ENCODE measurements around the gene C16orf86.

Gene C16orf86

DNA sequence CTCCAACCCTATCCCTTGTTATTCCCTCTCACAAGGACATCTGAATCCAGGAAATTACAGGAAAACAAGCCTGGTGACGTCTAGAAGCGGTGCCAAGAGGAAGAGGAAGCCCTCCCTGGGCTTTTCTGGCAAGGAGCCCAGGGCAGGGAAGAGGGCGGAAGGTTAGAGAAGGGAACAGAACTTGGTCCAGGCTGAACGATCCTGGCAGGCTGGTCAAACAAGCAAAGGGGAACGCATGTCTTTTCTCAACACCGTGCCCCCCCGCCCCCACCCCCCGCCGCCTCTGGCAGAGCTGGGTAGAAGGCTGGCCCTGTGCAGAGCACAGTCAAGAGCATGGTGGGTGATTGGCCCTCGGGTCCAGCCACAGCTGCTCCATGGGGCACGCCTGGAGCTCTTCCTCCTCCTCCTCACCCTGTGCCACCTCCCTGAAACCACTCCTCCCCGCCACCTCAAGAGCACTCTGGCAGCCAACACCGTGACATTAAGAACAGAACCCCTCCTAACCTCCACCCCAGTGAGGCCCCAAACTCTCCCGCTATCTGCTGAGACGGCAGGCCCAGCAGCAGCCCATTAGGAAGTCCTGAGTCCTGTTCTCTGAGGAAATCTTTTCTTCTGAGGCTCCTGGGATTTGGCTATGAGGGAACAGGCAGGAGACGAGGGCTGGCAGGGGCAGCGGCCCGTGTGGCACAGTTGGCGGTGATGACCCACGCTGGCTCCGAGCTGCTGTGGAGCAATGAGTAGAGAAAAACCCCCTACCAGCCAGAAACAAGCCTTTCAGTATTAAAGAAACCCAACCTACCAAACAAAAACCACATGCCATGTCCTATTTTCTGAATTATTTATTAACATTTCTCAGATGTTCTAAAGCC lies 7.3 kb downstream of the C16orf86 start:
- Histone ChIP-seq H3K9me3 (replicated peaks; ENCODE audit: insufficient read depth, low read length) (no peaks in the 10 kb centered on the region), H3K79me2 (ENCODE audit: low read length) (no peaks in the 10 kb centered on the region), H2AFZ (ENCODE audit: low read length) (no peak overlapping the region), H3K9ac (ENCODE audit: low read length) (no peak overlapping the region), H3K27ac (ENCODE audit: low read length) (no peak overlapping the region), H3K9me2 (replicated peaks; ENCODE audit: insufficient read depth, low read length) (no peaks in the 10 kb centered on the region), H3K4me3 (ENCODE audit: low read length) (no peak overlapping the region), H3K4me2 (ENCODE audit: low read depth, low read length) (no peak overlapping the region), H3K36me3 (replicated peaks; ENCODE audit: insufficient read depth, low read length) (no peaks in the 10 kb centered on the region), H3F3A (ENCODE audit: insufficient read depth, low read length) (no peaks in the 10 kb centered on the region), H4K20me1 (ENCODE audit: insufficient read depth, low read length) (no peaks in the 10 kb centered on the region), H3K27me3 (replicated peaks; ENCODE audit: insufficient read depth, low read length) (no peaks in the 10 kb centered on the region), H3K4me1 (ENCODE audit: low read length) (no peaks in the 10 kb centered on the region)
- no peak for TF ChIP-seq EZH2phosphoT487 (IDR thresholded peaks at IDR 0.05; ENCODE audit: low read length)
- TF ChIP-seq EZH2 (optimal IDR thresholded peaks at IDR 0.05; ENCODE audit: low read depth, low read length), result no peak
- TF ChIP-seq, protein P1, sequence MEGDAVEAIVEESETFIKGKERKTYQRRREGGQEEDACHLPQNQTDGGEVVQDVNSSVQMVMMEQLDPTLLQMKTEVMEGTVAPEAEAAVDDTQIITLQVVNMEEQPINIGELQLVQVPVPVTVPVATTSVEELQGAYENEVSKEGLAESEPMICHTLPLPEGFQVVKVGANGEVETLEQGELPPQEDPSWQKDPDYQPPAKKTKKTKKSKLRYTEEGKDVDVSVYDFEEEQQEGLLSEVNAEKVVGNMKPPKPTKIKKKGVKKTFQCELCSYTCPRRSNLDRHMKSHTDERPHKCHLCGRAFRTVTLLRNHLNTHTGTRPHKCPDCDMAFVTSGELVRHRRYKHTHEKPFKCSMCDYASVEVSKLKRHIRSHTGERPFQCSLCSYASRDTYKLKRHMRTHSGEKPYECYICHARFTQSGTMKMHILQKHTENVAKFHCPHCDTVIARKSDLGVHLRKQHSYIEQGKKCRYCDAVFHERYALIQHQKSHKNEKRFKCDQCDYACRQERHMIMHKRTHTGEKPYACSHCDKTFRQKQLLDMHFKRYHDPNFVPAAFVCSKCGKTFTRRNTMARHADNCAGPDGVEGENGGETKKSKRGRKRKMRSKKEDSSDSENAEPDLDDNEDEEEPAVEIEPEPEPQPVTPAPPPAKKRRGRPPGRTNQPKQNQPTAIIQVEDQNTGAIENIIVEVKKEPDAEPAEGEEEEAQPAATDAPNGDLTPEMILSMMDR (IDR thresholded peaks at IDR 0.05; ENCODE audit: low read length), result no peak
- no peak for DNase-seq

DNA sequence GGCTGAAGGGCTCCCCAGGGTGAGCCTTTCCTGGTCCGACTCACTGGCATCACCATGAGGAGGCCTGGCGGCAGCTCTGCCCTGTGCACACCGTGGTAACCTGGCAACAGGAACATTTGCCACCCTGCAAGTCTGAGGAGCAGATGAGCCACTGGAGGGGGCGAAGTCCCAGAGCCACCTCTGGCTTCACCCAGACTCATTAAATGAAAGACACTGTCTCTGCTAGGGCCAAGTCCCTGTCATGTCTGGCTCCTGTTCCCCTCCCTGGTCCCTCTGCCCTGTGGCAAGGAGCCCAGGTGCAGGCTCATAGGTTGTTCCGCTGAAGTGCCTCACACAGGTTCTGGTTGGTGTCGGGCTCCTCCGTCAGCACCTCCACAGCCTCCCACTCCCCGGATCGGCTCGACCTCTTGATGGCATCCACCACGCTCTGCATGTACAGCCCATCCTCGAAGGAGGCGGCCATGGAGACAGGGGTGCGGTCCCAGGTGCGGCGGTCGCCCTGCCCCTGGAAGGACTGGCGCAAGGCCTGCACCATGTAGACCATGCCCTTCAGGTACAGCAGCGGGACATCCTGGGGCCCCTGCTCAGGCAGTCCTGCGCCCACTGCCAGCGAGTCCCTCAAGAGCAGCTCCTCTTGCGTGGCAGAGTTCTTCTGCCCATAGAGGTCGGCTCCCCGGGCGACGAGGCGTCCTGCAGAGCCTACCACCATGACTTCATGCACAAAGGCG lies 8.4 kb downstream of the C16orf86 start:
- Histone ChIP-seq H3K9me2 (replicated peaks; ENCODE audit: insufficient read depth, low read length) (no peaks in the 10 kb centered on the region), H3K36me3 (replicated peaks; ENCODE audit: insufficient read depth, low read length) (no peaks in the 10 kb centered on the region), H3K9ac (ENCODE audit: low read length) (no peak overlapping the region), H4K20me1 (ENCODE audit: insufficient read depth, low read length) (no peaks in the 10 kb centered on the region), H3K27me3 (replicated peaks; ENCODE audit: insufficient read depth, low read length) (no peaks in the 10 kb centered on the region), H3K27ac (ENCODE audit: low read length) (no peak overlapping the region), H2AFZ (ENCODE audit: low read length) (no peak overlapping the region), H3K4me2 (ENCODE audit: low read depth, low read length) (no peak overlapping the region), H3K4me3 (ENCODE audit: low read length) (no peak overlapping the region), H3F3A (ENCODE audit: insufficient read depth, low read length) (no peaks in the 10 kb centered on the region), H3K9me3 (replicated peaks; ENCODE audit: insufficient read depth, low read length) (no peaks in the 10 kb centered on the region), H3K79me2 (ENCODE audit: low read length) (no peaks in the 10 kb centered on the region), H3K4me1 (ENCODE audit: low read length) (no peaks in the 10 kb centered on the region)
- no peak for DNase-seq
- TF ChIP-seq EZH2 (optimal IDR thresholded peaks at IDR 0.05; ENCODE audit: low read depth, low read length) (no peak), EZH2phosphoT487 (IDR thresholded peaks at IDR 0.05; ENCODE audit: low read length) (no peak)
- TF ChIP-seq, protein P1 (IDR thresholded peaks at IDR 0.05; ENCODE audit: low read length), result no peak

DNA sequence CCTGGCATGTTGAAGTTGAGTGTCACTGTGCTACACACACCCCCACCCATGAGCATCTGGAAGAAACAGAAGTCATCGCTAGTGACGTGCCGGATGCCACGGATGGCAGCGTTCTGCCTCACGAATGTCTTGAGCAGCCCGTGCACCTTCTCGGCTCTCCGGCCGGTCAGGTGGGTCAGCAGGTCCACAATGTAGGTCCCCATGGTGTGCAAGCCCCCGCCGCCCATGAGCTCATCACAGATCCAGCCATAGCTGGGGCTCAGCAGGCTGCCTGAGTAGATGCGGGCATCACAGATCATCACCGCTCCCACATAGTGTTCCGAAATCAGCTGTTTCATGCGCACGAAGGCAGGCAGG lies 8.9 kb downstream of the C16orf86 start:
- Histone ChIP-seq H3K27me3 (replicated peaks; ENCODE audit: insufficient read depth, low read length) (no peaks in the 10 kb centered on the region), H3K4me2 (ENCODE audit: low read depth, low read length) (no peak overlapping the region), H3F3A (ENCODE audit: insufficient read depth, low read length) (no peaks in the 10 kb centered on the region), H3K9ac (ENCODE audit: low read length) (no peak overlapping the region), H3K4me1 (ENCODE audit: low read length) (no peaks in the 10 kb centered on the region), H3K9me3 (replicated peaks; ENCODE audit: insufficient read depth, low read length) (no peaks in the 10 kb centered on the region), H3K9me2 (replicated peaks; ENCODE audit: insufficient read depth, low read length) (no peaks in the 10 kb centered on the region), H3K27ac (ENCODE audit: low read length) (no peak overlapping the region), H2AFZ (ENCODE audit: low read length) (no peak overlapping the region), H4K20me1 (ENCODE audit: insufficient read depth, low read length) (no peaks in the 10 kb centered on the region), H3K79me2 (ENCODE audit: low read length) (no peaks in the 10 kb centered on the region), H3K36me3 (replicated peaks; ENCODE audit: insufficient read depth, low read length) (no peaks in the 10 kb centered on the region), H3K4me3 (ENCODE audit: low read length) (no peak overlapping the region)
- DNase-seq, result no peak
- TF ChIP-seq EZH2 (optimal IDR thresholded peaks at IDR 0.05; ENCODE audit: low read depth, low read length), result no peak
- TF ChIP-seq, protein P1 (IDR thresholded peaks at IDR 0.05; ENCODE audit: low read length), result no peak
- no peak for TF ChIP-seq EZH2phosphoT487 (IDR thresholded peaks at IDR 0.05; ENCODE audit: low read length)

All from MM.1S (cell line).